MV-4-11 (cell line): ENCODE measurements around the gene AIFM1.

Source experiments
- DNase-seq: peaks from one replicate; lab custom pipeline; 2025; lab: John Stamatoyannopoulos, UW

AIFM1 gene

DNA sequence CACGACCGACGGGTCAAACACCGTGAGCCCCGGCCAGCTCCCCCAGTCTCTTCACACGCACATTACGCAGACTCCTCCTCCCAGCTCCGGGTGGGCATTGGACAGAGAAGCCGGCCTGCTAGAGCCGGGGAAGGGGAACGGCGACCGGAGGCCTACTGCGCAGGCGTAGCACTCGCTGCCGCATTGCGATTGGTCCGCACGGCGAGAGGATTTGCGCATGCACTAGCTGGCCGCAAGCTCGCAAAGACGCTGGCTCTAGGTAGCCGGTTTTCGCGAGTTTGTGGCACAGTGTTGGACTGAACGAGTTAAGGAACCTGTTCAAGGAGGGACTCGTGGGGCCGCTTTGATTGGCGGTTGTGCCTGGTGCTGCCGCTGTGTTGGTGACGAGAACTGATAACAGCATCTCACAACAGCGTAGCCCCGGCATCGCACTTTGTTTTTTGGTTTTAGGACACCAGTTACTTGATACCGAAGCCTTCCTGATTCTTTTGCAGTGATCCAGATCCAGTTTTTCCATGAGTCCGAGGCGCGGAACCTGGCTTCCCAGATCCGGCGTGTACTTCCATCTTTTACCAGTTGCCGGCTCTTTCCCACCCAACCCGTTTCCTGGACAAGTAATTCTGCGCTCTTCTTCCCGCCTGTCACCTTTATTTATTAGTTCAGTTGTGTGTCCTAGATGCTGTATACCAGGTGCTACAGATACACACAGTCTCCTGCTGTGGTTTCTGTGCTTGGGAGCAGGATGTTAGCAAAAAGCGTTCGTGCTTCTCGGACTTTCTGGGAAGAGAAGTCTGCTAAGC, at the start of gene AIFM1:
Gene AIFM1 (minus strand): TSS at position 139 of the 800 bp plus-strand sequence. CDS start 185 bp downstream, outside the sequence.
- peak; percentile 92 for DNase-seq

GRCh38 chrX:130213376-130213775, 47.7 kb upstream of the AIFM1 start:
- DNase-seq, result no peak

GRCh38 chrX:130212371-130212770, 46.7 kb upstream of the AIFM1 start:
- DNase-seq, result no peak

GRCh38 chrX:130211415-130212186, 46.0 kb upstream of the AIFM1 start:
- DNase-seq, result no peak

GRCh38 chrX:130204647-130205046, 39.0 kb upstream of the AIFM1 start:
- no peak for DNase-seq

DNA sequence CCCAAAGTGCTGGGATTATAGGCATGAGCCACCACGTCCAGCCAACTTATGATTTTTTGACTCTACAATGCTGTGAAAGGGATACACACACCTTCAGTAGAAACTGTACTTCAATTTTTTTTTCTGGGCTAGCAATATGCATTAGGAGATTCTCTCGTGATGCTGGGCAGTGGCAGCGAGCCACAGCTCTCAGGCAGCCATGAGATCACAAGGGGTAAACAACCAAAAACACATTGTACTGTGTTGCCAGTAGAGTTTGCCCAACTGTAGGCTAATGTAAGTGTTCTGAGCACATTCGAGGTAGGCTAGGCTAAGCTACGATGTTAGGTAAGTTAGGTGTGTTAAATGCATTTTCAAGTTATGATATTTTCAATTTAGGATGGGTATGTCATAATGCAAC, 31.8 kb upstream of the AIFM1 start:
- DNase-seq, result no peak

DNA sequence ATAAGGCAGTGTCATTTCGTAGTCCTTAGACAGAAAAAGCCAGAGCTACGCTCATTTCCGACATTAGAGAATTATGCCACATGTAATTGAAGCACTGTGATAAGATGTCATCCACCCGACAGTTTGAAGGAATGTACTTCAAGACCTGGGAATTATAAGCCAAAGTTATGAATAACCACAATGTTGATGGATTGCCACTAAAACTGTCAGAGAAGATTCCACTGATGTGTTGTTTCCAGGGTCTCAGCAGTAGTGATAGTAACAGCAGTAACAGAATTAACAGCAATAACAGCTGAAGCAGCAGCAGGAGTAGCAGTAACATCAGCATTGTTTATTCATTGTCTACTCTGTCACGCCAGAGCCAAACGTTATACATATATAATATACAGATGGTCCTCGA, 30.8 kb upstream of the AIFM1 start:
- DNase-seq, result no peak

GRCh38 chrX:130190801-130191200, 25.2 kb upstream of the AIFM1 start:
- DNase-seq, result no peak

GRCh38 chrX:130186651-130187050, 21.0 kb upstream of the AIFM1 start:
- DNase-seq, result no peak

- no peak for DNase-seq
Measured at GRCh38 chrX:130184857-130185256, 19.2 kb upstream of the AIFM1 start.

DNA sequence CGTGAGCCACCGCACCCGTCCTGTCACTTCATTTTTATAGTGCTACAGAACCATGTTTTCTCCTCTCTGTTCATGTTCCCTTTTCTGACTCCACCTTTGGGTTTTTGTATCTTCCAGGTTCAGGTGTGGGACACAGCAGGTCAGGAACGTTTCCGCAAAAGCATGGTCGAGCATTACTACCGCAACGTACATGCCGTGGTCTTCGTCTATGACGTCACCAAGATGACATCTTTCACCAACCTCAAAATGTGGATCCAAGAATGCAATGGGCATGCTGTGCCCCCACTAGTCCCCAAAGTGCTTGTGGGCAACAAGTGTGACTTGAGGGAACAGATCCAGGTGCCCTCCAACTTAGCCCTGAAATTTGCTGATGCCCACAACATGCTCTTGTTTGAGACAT, 18.5 kb upstream of the AIFM1 start:
- DNase-seq, result no peak

- DNase-seq, result no peak
Measured at GRCh38 chrX:130179579-130180215, 14.1 kb upstream of the AIFM1 start.

GRCh38 chrX:130179170-130179569, 13.5 kb upstream of the AIFM1 start:
- no peak for DNase-seq

DNA sequence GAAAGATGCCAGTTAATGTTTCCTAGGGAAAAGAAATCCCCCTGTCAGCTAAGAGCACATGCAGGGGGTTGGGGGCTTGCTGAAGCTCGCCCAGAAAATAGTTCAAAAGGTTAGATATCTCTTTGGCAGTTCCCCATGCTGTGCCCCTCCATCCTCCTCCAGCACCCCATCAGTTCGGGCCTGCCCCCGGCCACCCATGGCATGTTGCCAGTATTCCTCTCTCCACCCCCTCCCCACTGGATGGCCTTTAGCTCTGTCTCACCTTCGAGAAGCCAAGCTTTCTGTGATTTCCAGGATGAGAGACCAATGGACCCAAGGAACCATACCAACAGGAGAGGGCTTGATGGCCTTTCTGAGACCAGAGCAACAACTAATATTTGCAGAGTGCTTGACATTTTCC, 11.3 kb upstream of the AIFM1 start:
- DNase-seq, result no peak

DNA sequence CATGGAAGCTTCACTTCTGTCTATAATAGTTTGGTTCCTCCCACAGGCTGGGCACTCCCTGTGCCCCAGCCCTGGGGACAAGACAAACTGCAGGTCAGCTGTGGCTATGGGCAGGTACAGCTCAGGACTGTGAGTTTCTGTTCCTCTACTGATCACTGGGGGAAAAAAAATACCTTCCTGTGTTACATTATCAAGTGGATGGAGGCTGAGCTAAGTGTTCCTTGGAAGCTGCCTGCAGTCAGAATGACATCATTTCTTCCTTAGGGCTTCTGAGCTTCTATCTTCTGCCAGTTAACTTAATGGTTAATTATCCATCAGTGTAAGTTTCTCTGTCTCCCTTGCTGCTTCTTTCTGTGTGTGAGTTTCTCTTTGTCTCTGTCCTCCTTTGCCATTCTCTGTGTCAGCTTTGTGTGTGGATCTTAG, 10.7 kb upstream of the AIFM1 start:
- peak; percentile 20 for DNase-seq

- no peak for DNase-seq
Measured at GRCh38 chrX:130174937-130175336, 9.3 kb upstream of the AIFM1 start.

DNA sequence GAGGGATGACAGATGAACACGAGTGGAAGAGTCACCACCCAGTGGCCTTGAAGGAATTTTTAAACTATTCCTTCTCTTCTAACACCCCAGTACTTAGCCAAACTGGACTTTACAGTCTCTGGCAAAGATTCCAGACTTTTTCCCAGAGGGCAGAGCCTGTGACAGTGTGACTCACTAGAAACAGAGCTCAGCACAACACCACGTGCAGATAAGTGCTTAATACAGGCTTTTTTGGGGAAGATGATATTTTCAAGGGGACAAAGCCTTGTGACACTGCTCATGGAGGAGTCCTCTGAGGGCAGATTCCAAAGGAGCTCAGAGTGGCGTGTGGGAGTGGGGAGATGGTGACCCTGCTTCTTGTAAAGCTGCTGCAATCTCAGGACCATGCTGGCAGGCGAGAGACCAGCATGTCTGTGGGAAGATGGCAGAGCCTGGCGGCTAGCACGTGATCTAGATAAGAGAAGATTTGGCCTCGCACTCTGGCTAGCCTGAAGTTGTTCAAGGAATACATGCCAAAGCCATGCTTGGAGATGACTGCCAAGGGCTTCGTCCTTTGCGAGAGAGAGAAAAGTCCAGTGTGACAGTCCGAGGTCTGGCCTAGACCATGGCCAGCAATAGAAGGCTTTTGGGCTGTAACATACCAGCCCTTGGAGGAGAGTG, 8.5 kb upstream of the AIFM1 start:
- DNase-seq, result no peak

DNA sequence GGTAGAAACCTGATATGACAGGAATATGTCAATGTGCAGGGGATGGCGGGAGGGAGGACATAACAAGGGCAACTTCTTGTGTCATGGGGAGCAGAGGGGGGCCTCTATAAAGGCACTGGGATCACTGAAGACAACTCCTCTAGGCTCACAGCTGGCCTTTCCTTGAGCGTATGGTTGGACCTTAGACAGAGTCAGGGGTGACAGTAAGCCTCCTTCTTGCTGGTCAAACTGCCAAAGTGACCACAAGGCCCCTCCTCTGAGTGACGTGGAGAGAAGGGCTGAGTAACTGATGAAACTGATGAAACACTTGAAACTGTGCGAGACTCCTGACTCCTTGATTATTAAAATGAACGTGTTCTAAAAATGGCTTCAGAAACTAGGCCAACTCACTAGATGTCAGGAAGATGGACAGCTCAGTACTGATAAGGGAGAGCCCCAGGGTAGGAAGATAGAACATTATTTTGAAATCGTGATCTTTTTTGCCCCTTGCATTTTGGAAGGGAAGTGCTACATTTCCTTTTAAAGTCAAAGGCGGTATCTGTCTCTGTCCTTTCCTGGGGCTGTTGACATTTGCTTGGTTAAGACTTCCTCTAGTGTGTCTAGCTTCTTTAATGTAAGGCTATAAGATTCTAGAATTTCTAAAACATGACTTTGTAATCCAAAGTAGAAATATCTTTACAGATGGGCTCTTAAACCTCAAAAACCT, 7.7 kb upstream of the AIFM1 start:
- peak; percentile 88 for DNase-seq

GRCh38 chrX:130172127-130172845, 6.6 kb upstream of the AIFM1 start:
- no peak for DNase-seq

- DNase-seq, result peak; percentile 32
Measured at GRCh38 chrX:130171446-130172126, 5.9 kb upstream of the AIFM1 start, which contains the start of gene RAB33A. Gene RAB33A, plus strand, starts transcription at chrX:130171962. Its CDS starts 101 bp downstream, at chrX:130172063.
